IPS-18a (cell line): ENCODE results near the gene UBE4B.
"Not testable (repeated sequence)": the region's sequence is repeated elsewhere in the genome, so short reads cannot be mapped to it uniquely, and the experiment has no call there.

Experiments
- H3K27ac ChIP-seq: one replicate; pipeline ENCODE4 v1.5.1; 2013; ENCODE audit warnings: low read length
- H3K27me3 ChIP-seq: one replicate; pipeline ENCODE4 v1.6.1; 2013; ENCODE audit warnings: mild to moderate bottlenecking, low read length; ENCODE audit not compliant: control insufficient read depth, insufficient read depth
- H3K36me3 ChIP-seq: one replicate; pipeline ENCODE4 v1.6.1; 2013; ENCODE audit warnings: low read depth, low read length; ENCODE audit not compliant: control insufficient read depth
- H3K4me1 ChIP-seq: one replicate; pipeline ENCODE4 v1.6.1; 2013; ENCODE audit warnings: low read depth, low read length; ENCODE audit not compliant: control insufficient read depth
- H3K4me3 ChIP-seq: one replicate; pipeline ENCODE4 v1.5.1; 2013; ENCODE audit warnings: low read length
- H3K9ac ChIP-seq: one replicate; pipeline ENCODE4 v1.6.1; 2013; ENCODE audit warnings: mild to moderate bottlenecking, low read length, moderate library complexity
- H3K9me3 ChIP-seq: one replicate; pipeline ENCODE4 v1.6.1; 2013; ENCODE audit warnings: low read depth, low read length; ENCODE audit not compliant: control insufficient read depth

The UBE4B gene

DNA sequence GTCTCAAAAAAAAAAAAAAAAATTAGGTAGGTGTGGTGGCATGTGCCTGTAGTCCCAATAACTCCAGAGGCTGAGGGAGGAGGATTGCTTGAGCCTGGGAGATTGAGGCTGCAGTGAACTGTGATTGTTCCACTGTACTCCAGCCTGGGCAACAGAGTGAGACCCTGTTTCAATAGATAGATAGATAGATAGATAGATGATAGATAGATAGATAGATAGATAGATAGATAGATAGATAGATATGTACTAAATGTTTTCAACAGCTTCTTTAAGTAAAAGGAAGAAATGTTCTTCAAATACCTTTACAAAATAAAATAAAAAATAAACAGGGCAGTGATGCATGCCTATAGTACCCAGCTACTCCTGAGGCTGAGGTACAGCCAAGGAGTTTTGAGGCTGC is 187.4 kb downstream of the UBE4B start:
- no peak overlapping the region for H3K27ac ChIP-seq
- H3K27me3 ChIP-seq, result no peaks in the 10 kb centered on the region
- no peak overlapping the region for H3K9ac ChIP-seq
- peaks cover 7% of the 10 kb centered on the region for H3K9me3 ChIP-seq
- no peaks in the 10 kb centered on the region for H3K36me3 ChIP-seq
- no peak overlapping the region for H3K4me3 ChIP-seq
- no peaks in the 10 kb centered on the region for H3K4me1 ChIP-seq

DNA sequence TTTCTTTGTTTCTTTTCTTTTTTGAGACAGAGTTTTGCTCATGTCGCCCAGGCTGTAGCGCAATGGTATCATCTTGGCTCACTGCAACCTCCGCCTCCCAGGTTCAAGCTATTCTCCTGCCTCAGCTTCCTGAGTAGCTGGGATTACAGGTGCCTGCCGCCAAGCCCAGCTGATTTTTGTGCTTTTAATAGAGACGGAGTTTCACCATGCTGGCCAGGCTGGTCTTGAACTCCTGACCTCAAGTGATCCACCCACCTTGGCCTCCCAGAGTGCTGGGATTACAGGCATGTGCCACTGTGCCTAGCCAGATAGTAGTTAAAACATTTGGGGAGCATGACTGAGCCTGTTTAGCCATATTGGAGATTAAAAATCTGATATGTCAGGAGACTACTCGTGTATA is 187.9 kb downstream of the UBE4B start:
- H3K4me1 ChIP-seq, H3K27ac ChIP-seq, H3K4me3 ChIP-seq, H3K9me3 ChIP-seq, H3K36me3 ChIP-seq, H3K27me3 ChIP-seq, H3K9ac ChIP-seq: not testable (repeated sequence)

DNA sequence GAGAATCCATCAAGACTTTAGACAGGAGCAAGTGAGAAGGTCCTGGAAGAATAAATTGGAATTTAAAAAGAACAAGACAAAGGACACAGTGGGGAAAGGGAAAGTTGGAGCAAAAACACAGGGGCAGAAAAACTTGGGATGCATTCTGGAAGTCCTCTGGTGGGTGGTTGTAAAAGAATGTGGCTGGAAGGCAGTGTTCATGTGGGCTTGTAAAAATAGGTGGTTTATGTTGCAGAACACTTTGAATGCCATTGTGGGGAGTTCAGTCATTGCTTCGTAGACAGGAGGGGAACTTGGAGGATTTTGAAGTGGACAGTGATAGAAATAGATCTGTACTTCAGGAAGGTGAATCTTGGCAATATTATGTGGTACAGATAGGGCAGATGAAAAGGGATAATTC is 192.8 kb downstream of the UBE4B start:
- no peaks in the 10 kb centered on the region for H3K36me3 ChIP-seq
- no peak overlapping the region for H3K4me3 ChIP-seq
- no peak overlapping the region for H3K9ac ChIP-seq
- H3K4me1 ChIP-seq, result no peaks in the 10 kb centered on the region
- no peaks in the 10 kb centered on the region for H3K27me3 ChIP-seq
- peaks cover 7% of the 10 kb centered on the region for H3K9me3 ChIP-seq
- H3K27ac ChIP-seq, result no peak overlapping the region

GRCh38 chr1:10228528-10228927 is 195.8 kb downstream of the UBE4B start:
- no peak overlapping the region for H3K27ac ChIP-seq
- no peaks in the 10 kb centered on the region for H3K36me3 ChIP-seq
- no peaks in the 10 kb centered on the region for H3K4me1 ChIP-seq
- no peak overlapping the region for H3K9ac ChIP-seq
- no peaks in the 10 kb centered on the region for H3K27me3 ChIP-seq
- no peak overlapping the region for H3K4me3 ChIP-seq
- H3K9me3 ChIP-seq, result peaks cover 7% of the 10 kb centered on the region

- Histone ChIP-seq H3K9ac (no peak overlapping the region), H3K9me3 (no peaks in the 10 kb centered on the region), H3K27me3 (no peaks in the 10 kb centered on the region), H3K27ac (no peak overlapping the region), H3K4me1 (no peaks in the 10 kb centered on the region), H3K36me3 (no peaks in the 10 kb centered on the region), H3K4me3 (no peak overlapping the region)
These were observed 197.1 kb downstream of the UBE4B start for GRCh38 chr1:10229903-10230302.
